ENCODE measurements around the gene EFCAB9. TPM values are rescaled to one million over a fixed set of nuclear protein-coding genes. Genes with fewer than 3 reads are reported as not detected.

The EFCAB9 gene
- total RNA-seq (2014; rRNA removed; shearing (Covaris generic)), result 0.72 TPM in 1 of 2 replicates, not detected in the other

DNA sequence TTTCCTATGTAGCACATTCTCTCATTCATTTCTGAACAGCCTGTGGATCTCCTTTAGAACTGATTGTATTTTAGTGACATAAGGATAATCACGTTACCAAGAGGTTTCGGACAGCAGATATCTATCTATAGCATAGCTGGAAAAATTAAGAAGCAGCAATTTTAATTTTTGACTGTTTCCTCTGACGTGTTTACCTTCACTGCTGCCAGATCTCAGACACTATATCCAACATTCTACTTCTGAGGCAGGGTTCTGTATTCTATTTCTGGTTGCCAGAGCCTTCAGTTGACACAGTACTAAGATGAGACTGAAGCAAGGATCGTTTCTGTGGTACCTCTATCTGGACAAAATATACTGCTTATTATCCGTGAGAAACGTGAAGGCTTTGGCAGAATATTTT lies at the start of gene EFCAB9:
EFCAB9 (plus strand) TSS at position 301 of the 400 bp plus-strand sequence; CDS start at position 302, 1 bp downstream.

DNA sequence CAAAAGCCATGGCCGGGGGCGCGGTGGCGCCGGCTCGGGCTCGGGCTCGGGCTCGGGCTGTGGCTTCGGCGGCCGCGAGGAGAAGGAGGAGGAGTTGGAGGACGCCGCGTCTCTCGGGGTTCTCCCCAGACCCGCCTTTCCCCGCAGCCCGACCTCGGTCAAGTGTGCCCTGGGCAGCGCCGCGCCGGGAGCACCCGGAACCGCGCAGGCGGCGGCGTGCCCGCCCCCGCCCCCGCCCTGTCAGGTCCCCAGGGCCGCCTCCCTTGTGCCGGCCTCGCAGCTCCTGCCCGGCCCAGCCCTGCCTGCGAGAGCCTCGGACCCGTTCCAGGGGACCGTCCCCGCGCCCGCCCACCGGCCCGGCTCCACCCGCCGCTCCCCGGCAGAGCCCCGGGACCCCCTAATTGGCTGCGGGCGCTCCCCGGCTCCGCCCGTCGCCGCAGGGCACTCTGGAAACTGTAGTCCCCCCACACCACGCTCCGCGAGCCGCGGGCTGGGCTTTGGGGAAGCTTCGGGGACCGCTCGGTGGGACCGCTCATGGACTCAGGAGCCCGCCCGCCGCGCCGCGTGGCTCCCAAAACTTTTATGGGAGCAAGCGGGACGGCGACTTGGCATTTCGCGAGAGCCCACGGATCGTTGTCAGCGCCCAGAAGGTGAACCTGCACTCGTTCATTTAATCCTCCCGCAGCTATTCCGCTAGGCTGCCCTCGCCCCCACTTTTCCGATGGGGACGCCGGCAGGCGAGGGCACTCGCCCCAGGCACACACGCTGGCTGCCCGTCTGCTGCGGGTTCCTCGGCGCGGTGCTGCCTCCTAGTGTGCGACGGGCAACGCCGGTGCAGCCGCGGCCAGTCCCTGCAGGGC lies 5.7 kb upstream of the EFCAB9 start, which contains the start of gene STK10:
STK10 (minus strand) TSS at position 192 of the 860 bp plus-strand sequence; CDS start at position 10, 182 bp downstream.

Small RNA genes within 50 kb of the gene (small RNA-seq; reads per million reads assigned to genes)
- not detected for gene RF00191

Other genes starting within 250 kb of the EFCAB9 start
- 53.5 and 53.7 TPM in 2 replicates for gene FBXW11, start 187.5 kb upstream of the EFCAB9 start, total RNA-seq (2014; rRNA removed; shearing (Covaris generic))
- gene STK10, start 5.9 kb upstream of the EFCAB9 start, total RNA-seq (2014; rRNA removed; shearing (Covaris generic)), result 76.9 and 79.7 TPM in 2 replicates
- gene UBTD2, start 89.6 kb downstream of the EFCAB9 start, total RNA-seq (2014; rRNA removed; shearing (Covaris generic)), result 17.6 and 19.5 TPM in 2 replicates

All from A375 (cell line).